NCI-H1092 treated with DMSO at 0.1 percent for 48 hours (cell line): Measurements from ENCODE around the gene CDH7.
A peak's percentile ranks its signal among the peaks of the same experiment; 100 is the strongest.

Experiments
- DNase-seq: peaks from one replicate; lab custom pipeline; 2025; lab: John Stamatoyannopoulos, UW

The CDH7 gene

DNA sequence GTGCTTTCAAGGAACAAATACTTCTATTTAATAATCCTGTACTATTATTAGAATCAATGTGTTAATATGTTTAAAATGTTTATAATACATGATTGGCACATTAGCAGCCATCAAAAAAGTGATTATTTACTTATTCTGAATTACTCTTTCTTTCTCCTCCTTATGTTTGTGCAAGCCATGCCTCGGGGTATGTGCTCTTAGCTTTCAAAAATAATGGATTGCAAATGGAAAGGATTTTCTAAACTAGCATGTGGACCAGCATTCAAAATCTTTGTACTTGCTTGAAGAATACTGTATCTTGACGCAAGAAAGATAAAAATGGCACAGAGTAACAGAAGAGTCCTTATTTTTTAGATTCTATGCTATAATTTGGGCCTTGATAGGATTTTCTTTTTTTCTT, 156.5 kb downstream of the CDH7 start:
- DNase-seq = no peak

DNA sequence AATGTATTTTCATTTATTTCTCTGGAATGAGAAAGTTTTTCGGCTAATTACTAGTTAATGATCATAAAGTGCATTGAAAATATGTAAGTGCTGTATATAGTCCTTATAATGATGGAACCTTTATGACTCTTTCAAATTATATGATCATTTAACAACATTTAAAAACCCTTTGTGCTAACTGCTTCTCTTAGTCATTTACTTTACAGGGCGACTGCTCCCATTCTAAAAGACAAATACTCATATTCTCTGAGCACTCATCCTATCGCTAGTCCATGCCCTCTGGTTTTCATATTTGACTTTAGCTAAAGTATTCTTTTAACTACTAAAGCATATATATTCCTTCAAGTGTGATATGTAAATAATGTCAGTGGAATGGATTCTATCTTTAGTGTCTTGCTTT, 168.2 kb downstream of the CDH7 start:
- no peak for DNase-seq

- no peak for DNase-seq
Measured at GRCh38 chr18:65919663-65920062, 168.9 kb downstream of the CDH7 start.

GRCh38 chr18:65922103-65922502, 171.3 kb downstream of the CDH7 start:
- no peak for DNase-seq

DNA sequence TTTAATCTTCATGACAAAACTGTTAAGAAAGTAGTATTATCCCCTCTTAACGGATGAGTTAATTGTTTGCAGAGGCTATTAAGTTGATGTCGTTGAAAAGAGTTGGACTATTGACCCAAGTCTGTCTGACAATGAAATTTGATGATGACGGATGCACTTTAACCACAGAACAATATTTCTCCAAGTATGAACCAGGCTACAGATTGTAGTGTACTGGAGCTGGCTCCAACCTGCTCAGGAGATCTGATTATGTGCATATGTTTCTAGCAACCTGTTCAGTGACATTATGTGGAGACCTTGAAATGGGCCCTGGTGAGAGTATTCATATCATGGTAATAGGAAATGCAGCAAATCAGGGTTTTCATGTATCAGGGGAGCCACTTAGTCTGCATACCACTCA, 174.1 kb downstream of the CDH7 start:
- DNase-seq = no peak

DNA sequence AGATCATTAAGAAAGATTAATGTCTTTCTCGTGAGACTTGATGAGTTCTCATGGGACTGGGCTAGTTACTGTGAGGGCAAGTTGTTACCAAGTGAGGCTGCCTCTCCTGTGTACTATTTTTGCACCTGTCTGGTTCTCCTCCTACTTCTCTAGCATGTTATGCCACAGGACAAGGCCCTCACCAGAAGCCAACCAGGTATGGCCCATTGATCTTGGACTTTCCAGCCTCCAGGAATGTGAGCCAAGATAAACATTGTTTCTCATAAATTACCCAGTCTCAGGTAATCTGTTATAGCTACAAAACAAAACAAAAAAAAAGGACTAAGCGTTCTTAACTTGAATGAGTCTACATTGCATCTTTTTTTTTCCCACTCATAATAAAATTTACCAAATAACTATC, 184.1 kb downstream of the CDH7 start:
- peak; percentile 6 for DNase-seq

DNA sequence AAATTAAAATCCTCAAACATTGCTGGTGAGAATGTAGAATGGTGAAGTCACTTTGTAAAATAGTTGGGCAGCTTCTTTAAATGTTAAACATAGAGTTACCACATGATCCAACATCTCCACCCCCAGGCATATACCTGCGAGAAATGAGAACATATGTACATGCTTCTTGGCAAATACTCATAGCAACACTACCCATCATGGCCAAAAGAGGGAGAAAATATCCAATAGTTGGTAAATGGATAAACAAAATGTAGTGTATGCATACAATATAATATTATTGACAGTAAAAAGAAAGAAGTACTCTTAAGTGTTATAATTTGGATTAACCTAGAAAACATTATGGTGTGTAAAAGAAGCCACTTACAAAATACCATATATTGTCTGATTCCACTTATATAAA, 185.9 kb downstream of the CDH7 start:
- DNase-seq = no peak

GRCh38 chr18:65937180-65937579, 186.4 kb downstream of the CDH7 start:
- DNase-seq = no peak

- peak; percentile 36 for DNase-seq
Measured at GRCh38 chr18:65938592-65939372, 188.0 kb downstream of the CDH7 start.
